ENCODE data around the gene SMYD3. TPM values are rescaled to one million over a fixed set of nuclear protein-coding genes. Genes with fewer than 3 reads are reported as not detected.

Gene SMYD3
- total RNA-seq, 1 experiment from 2014 or later: 25.5 TPM

DNA sequence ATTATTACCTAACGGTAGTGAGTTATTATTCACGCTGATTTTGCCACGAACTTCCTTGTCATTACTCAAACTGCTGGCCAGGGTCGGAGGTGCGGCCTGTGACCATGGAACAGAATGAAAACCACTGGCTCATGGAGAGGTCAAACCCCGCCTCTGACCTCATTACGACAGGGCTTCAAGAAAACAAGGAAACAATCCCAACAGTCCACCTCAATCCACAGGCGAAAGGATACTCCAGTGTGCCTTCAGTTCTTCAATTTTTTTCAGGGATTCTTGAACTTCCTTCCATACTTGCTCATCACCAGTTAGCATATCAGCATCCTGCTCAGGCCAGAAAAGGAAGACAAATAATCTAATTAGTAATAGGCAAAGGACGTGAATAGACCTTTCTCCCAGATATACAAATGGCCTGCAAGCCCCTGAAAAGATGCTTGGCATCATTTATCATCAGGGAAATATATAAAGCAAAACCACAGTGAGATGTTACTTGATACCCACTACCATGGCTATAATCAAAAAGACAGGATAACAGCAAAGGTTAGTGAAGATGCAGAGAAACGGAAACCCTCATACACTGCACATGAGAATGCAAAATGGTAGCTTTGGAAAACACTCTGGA is 643.4 kb downstream of the SMYD3 start:
- H2BK20ac ChIP-seq (ENCODE audit: low read depth, low read length, poor library complexity, severe bottlenecking): no peak overlapping the region
- H3K23ac ChIP-seq (ENCODE audit: insufficient read length, low read depth, low read length): no peak overlapping the region
- no peak for TF ChIP-seq CTCF (conservative IDR thresholded peaks at IDR 0.05)
- no peaks in the 10 kb centered on the region for H3K79me2 ChIP-seq (ENCODE audit: insufficient read depth, low read length)
- DNase-seq: no peak
- no peak overlapping the region for H2AK5ac ChIP-seq (ENCODE audit: insufficient read length, low read length)
- H3K27ac Mint-ChIP-seq: no peak overlapping the region
- H3K4me1 ChIP-seq (ENCODE audit: insufficient read depth, low read length): no peaks in the 10 kb centered on the region
- no peaks in the 10 kb centered on the region for H3K9me3 Mint-ChIP-seq
- H3K27ac ChIP-seq (ENCODE audit: insufficient read length, low read depth, low read length): no peak overlapping the region
- no peak overlapping the region for H2BK120ac ChIP-seq (ENCODE audit: low read depth, low read length, poor library complexity, severe bottlenecking)
- H3K4me3 Mint-ChIP-seq: no peak overlapping the region
- H4K20me1 ChIP-seq (ENCODE audit: control insufficient read depth, insufficient read depth, insufficient read length): no peaks in the 10 kb centered on the region
- no peaks in the 10 kb centered on the region; a peak in 1 of 4 replicates for H3K4me1 Mint-ChIP-seq
- no peak overlapping the region for H2BK12ac ChIP-seq (ENCODE audit: insufficient read length, low read depth, low read length)
- H3K14ac ChIP-seq (ENCODE audit: insufficient read depth, low read length): no peak overlapping the region
- H3K27me3 Mint-ChIP-seq (ENCODE audit: low read depth): no peaks in the 10 kb centered on the region
- H3K27me3 ChIP-seq (ENCODE audit: insufficient read depth, low read length): no peaks in the 10 kb centered on the region
- H3K56ac ChIP-seq (ENCODE audit: insufficient read length, low read depth, low read length): no peak overlapping the region
- H3K9ac ChIP-seq (ENCODE audit: extremely low read depth, insufficient read length, low read length): no peak overlapping the region
- no peaks in the 10 kb centered on the region for H3K9me3 ChIP-seq (ENCODE audit: control insufficient read depth, low read depth, low read length)
- H3K23me2 ChIP-seq (ENCODE audit: insufficient read length, low read depth, low read length, poor library complexity, severe bottlenecking): no peaks in the 10 kb centered on the region
- no peak overlapping the region for H2BK15ac ChIP-seq (ENCODE audit: low read depth, low read length)
- no peak overlapping the region for H3T11ph ChIP-seq (ENCODE audit: low read length)
- no peak overlapping the region for H3K18ac ChIP-seq (ENCODE audit: insufficient read length, low read depth, low read length)
- H4K91ac ChIP-seq (ENCODE audit: insufficient read length, low read depth, low read length): no peak overlapping the region
- no peak overlapping the region for H4K8ac ChIP-seq (replicated peaks; ENCODE audit: insufficient read length, low read depth, low read length)
- no peak overlapping the region for H3K4me2 ChIP-seq (ENCODE audit: insufficient read depth, insufficient read length, low read length)
- H4K5ac ChIP-seq (ENCODE audit: insufficient read length, low read depth, low read length): no peak overlapping the region
- H3K36me3 Mint-ChIP-seq (ENCODE audit: insufficient read depth in 1 of 3, low read depth in 3 of 3): no peaks in the 10 kb centered on the region
- no peak overlapping the region for H2BK5ac ChIP-seq (ENCODE audit: insufficient read length, low read length)
- H3K79me1 ChIP-seq (ENCODE audit: insufficient read depth, low read depth, low read length, poor library complexity, severe bottlenecking): no peaks in the 10 kb centered on the region
- no CpG with 5 or more reads among the region's 10 CpGs for WGBS (ENCODE audit: extremely low coverage, insufficient read length, low lambda C conversion rate)
- no peak overlapping the region for H3K4ac ChIP-seq (ENCODE audit: low read depth, low read length)
- no peak overlapping the region for H2AFZ ChIP-seq (ENCODE audit: low read length)

All from H9 (cell line).